ENCODE data around the gene PUS7L.
"Not testable (repeated sequence)": the region's sequence is repeated elsewhere in the genome, so short reads cannot be mapped to it uniquely, and the experiment has no call there.

The PUS7L gene, protein sequence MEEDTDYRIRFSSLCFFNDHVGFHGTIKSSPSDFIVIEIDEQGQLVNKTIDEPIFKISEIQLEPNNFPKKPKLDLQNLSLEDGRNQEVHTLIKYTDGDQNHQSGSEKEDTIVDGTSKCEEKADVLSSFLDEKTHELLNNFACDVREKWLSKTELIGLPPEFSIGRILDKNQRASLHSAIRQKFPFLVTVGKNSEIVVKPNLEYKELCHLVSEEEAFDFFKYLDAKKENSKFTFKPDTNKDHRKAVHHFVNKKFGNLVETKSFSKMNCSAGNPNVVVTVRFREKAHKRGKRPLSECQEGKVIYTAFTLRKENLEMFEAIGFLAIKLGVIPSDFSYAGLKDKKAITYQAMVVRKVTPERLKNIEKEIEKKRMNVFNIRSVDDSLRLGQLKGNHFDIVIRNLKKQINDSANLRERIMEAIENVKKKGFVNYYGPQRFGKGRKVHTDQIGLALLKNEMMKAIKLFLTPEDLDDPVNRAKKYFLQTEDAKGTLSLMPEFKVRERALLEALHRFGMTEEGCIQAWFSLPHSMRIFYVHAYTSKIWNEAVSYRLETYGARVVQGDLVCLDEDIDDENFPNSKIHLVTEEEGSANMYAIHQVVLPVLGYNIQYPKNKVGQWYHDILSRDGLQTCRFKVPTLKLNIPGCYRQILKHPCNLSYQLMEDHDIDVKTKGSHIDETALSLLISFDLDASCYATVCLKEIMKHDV

GRCh38 chr12:43758728-43759563 is at the start of gene PUS7L, which contains the start of gene IRAK4:
TSS of gene PUS7L (minus strand) at chr12:43758790. CDS start at chr12:43755245, 3,545 bp downstream.
TSS of gene IRAK4 (plus strand) at chr12:43758951. CDS start at chr12:43768112, 9,161 bp downstream.
- peak; percentile 99 for DNase-seq

DNA sequence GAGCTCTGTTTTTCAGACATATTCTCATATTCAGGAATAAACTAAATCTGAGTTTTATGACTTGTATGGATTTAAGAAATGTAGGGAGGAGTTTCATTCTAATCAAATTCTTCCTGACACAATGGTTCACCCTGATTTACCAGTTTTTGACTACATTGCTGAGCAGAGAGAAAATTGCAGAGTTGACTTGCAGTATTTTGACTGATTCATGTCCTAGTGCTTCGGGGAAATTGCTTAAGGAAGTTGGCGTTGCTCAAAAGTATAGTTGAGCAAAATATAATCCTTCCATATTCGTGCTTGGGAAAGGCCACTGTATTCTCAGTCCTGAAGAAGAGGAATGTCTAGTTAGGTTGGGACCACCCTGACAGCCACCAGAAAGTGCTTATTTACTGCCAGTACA is 48.8 kb upstream of the PUS7L start:
- DNase-seq = peak; percentile 11

GRCh38 chr12:43806737-43807072 is 48.1 kb upstream of the PUS7L start:
- DNase-seq = no peak

DNA sequence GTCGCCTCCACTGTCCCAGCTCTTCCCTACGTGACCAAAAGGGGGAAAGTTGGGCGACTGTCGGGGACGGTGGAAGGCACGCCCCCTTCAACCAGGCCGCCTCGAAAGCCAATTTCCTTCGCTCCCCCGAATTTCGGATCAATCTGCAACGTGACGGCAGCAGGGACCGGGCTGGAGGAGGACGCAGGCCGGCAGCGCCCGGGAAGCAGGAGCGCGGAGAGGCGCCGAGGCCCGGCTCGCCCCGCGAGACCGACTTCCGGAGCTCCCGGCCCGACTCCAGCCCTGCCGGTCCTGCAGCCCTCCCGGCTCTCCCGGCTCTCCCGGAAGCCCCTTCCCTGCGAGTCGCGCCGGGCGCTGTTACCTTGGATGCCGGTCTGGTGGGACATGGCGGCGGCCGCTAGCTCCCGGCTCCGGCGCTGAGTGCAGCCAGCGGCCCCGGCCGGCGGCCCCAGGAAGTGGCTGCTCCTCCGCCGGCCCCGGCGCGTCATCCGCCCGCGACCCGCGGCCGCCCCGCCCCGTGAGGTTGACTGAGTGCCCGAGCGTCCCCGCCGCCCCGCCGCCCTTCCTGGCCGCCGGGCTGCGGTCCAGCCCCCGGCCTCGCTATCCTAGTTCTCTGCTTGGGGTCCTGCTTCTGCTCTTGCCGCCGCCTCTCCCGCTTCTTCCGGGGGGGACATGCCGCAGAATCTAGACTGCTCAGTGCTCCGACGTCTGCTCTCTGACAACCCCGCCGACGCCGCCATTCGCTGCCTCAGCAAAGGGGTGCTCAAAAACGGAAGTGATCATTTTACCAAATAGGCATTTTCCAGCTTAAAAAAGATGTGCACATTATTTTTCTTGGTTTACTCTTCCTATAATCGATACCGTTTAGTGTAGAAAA is 47.5 kb upstream of the PUS7L start, which contains the start of gene TWF1:
TWF1 (minus strand) TSS at position 458 of the 877 bp plus-strand sequence; CDS start at position 386, 72 bp downstream.
- DNase-seq = peak; percentile 96

DNA sequence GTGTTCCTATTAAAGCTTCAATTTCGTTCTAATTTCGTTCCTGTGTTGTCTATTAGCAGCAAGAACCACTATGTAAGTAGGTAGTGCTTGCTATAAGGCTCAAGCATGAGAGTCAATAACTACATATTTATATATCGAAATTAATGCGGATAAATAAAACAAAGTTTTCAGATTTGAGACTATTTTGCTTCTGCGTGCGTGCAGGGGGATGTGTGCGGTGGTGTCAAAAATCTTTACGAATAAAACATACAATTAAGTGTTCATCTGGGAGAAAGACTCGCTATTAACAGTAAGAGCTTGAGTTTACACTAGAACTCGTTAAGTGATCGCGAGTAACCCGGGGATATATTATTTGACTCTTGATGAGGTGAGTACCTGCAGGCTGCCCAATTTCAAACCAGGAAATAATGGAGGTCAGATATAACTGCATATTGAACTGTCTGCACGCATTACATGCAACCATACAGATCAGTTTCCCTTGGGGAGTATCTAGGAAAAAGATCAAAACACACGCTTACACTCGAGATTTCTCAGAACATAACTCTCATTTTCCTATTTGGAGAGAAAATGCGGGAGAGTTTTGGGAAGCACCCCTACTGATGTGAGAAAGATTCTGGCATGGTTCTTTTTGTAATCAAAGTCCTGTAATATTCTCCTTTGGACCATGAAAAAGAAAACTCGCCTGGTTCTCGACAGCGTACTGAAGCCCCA is 46.7 kb upstream of the PUS7L start:
- no peak for DNase-seq

DNA sequence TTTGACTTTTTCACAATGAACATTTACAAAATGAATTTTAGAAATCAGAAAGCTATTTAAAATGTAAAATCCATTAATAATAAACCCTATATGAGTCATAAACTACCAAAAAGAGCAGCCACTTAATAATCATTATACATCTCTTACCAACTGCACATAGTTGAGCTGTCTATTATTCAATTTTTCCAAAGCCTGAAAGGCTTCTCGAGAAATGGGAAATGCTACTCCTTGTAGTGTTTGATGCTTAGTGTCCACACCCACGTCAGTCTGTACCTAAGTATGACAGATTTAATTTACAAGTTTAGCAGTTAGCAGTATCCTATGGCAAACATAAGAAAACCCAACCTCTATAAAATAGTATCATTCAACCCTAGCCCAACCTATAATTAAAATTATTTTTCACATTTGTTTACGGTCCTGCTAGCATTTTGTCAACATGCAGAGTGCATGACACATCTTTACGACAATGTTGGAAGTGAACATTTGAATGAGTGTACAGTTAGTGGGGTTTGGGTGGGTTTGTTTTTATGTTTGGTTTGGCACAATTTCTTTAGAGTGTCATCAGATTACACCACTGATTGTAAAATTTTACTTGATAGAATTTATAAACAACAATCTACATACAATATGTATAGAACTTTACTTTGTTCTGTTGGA is 39.1 kb upstream of the PUS7L start:
- DNase-seq = no peak

DNA sequence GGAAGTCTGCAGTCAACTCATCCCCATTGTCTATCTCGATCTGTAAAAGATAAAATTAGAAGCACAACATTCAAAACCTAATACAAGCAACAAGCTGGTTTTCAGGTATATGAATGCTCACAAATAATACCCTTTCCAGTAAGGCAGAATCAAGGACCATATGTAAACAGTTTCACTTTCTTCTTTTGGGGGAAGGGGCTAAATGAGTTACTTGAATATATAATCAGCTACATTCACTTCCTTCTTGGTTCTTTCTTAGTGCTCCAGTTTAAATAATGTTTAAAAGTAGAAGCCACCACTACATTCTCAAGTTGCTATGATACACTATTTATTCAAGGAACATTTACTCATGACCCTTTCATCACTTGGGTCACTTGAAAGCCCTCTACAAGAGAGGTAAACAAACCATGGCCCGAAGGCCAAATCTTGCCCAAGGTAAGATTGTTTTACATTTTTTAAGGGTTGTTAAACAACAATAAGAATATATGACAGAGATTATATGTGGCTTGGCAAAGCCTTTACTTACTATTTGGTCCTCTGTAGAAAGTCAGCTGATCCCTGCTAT is 37.2 kb upstream of the PUS7L start:
- DNase-seq = no peak

GRCh38 chr12:43789941-43790340 is 31.4 kb upstream of the PUS7L start:
- DNase-seq = peak; percentile 28

- no peak for DNase-seq
Measured at GRCh38 chr12:43786899-43787693, 28.5 kb upstream of the PUS7L start.

DNA sequence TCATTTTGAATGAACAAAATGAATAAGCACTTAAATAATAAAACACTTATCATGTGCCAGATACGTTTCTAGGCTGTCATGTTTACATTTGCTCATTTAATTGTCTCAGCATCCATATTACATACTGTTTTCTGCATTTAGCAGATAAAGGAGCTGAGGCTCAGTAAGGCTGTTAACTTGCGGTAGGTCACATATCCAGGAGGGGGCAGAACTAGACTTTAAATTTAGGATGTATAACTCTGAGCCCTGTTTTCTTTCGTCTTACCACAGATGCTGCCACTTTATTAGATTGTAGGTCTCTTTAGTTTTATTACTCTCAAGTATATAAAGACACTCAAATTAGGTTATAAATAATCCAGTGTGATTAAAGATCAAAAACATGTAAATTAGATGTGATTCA is 17.9 kb upstream of the PUS7L start:
- peak; percentile 26 for DNase-seq

- no peak for DNase-seq
Measured at GRCh38 chr12:43766291-43766690, 7.7 kb upstream of the PUS7L start.

GRCh38 chr12:43764528-43764927 is 5.9 kb upstream of the PUS7L start:
- no peak for DNase-seq

GRCh38 chr12:43763769-43764168 is 5.2 kb upstream of the PUS7L start:
- DNase-seq = no peak

DNA sequence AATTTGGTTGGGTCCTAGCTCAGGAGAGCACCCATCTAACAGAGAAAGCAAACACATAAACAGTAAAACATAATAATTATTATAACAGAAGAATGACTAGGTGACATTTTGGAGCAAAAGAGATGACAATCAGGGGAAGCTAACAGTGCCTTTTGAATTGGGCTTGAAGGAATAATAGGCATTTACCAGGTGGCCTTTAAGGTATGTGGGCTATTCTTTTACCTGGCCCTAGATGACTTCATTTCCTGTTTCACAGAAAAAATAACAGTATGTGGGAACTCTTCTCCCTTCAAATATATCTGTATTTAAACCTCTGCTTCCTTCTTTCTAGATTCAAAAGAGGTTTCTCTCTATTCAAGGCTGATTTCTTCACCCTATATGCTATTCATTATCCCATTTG is 4.0 kb upstream of the PUS7L start:
- no peak for DNase-seq

DNA sequence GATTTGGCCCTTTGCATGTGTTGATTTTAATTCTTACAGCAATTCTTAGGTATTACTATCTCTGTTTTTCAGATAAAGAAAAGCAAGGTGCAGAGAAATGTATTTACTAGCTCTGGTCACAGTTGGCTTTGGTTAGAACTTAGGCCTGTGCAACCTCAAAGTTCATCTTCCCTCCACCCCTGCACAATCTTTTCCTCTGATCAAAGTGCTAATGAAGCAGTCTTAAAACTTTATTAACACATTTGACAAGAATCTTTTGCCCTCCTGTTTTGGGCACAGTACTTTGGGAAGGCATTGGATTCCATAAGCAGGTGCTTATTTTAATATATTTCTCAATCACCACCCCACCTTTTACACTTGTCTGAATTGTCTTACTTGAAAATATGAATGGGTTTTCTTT is 2.9 kb upstream of the PUS7L start:
- no peak for DNase-seq

GRCh38 chr12:43760396-43760795 is 1.8 kb upstream of the PUS7L start:
- DNase-seq = no peak

DNA sequence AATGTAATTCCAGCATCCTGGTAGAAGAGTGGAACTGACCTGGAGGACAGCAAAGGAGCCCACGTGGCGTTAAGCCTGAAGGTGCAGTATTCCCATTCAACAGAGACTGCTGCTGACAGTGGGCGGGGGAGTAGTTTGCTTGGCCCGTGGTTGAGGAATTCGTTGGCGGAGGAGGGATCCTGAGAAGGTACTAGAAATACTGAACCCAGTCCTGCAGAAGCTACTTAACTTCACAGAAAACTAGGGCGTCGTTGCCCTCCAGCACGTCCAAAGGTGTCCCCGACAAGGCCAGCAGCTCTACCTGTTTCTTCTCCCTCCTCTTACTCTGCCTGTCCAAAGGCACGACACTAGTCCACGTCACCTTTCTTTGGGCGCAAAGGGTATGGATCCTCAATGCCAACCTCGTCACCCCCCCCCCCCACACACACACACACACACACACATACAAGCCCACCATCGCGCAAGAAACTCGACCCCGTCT is 303 bp downstream of the PUS7L start:
- DNase-seq = no peak

DNA sequence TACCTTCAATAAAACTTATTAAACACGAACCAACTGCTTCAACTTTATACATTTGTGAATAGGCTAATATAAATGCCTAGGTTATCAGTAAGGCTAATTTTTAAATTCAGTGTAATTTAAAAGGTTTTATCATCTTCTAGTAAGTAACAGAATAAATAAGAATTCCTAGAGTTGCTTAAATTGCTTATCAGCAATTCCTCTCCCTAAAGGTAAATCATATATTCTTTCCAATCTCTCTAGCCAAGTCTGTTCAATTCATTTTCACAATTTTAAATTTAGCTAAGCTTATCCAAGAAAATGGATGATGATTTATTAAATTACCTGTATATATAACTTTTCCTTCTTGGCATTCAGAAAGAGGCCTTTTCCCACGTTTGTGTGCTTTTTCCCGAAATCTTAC is 4.6 kb downstream of the PUS7L start:
- DNase-seq = no peak

DNA sequence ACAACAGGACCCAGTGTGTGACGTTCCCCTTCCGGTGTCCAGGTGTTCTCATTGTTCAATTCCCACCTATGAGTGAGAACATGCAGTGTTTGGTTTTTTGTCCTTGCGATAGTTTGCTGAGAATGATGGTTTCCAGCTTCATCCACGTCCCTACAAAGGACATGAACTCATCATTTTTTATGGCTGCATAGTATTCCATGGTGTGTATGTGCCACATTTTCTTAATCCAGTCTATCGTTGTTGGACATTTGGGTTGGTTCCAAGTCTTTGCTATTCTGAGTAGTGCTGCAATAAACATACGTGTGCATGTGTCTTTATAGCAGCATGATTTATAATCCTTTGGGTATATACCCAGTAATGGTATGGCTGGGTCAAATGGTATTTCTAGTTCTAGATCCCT is 7.2 kb downstream of the PUS7L start:
- DNase-seq = not testable (repeated sequence)

GRCh38 chr12:43750814-43751213 is 7.8 kb downstream of the PUS7L start:
- no peak for DNase-seq
